HCT116 (cell line): ENCODE results near the gene BDKRB1. TPM values are rescaled to one million over a fixed set of nuclear protein-coding genes. Genes with fewer than 3 reads are reported as not detected.

Experiments
- ATAC-seq: fragments of 200-7000 bp; cut with Tn5 transposase; 2 replicates; pipeline ENCODE4 v1.9.1; 2020; ENCODE audit warnings: mild to moderate bottlenecking, moderate library complexity
- BruUV-seq: library from RNA; stranded (reverse); fragments of 400-500 nt; replicated peaks from 2 replicates; lab custom pipeline; 2021; lab: Mats Ljungman, UMichigan
- CTCF ChIA-PET: fragments of 300-600 bp; sonication (Branson Sonifier 250); formaldehyde crosslinking; loops from one replicate; lab custom pipeline; 2021; ENCODE audit warnings: antibody characterized with exemption; lab: Charles Lee
- POLR2A ChIA-PET: fragments of 300-600, 350-600 bp; sonication (Branson Sonifier 250); formaldehyde crosslinking; loops from one replicate; lab custom pipeline; 2021; ENCODE audit warnings: antibody characterized with exemption; lab: Charles Lee
- RAD21 ChIA-PET, 2 experiments: fragments of 300-600 bp; sonication (Branson Sonifier 250); formaldehyde crosslinking; loops; one replicate each; lab custom pipeline; 2023; ENCODE audit warnings: low total read pairs in 2 of 2; ENCODE audit not compliant: uncharacterized antibody in 2 of 2, unreplicated experiment in 2 of 2, low non-redundant PET in 1 of 2; lab: Charles Lee
- DNase-seq: peaks from one replicate; pipeline ENCODE4 v3.0.0-alpha.2; 2010; ENCODE audit warnings: low read depth, low spot score
- H2AFZ ChIP-seq: fragments of 200-600 bp; shearing (Covaris generic), sonication (generic); 2 replicates; pipeline ENCODE4 v1.6.1; 2017; ENCODE audit warnings: low read depth, mixed run types, mixed read lengths, antibody characterized with exemption, low read length; ENCODE audit not compliant: poor library complexity, severe bottlenecking
- H3K27ac ChIP-seq: 2 replicates; pipeline ENCODE4 v1.5.1; 2012; ENCODE audit warnings: low read depth, low read length
- H3K27me3 ChIP-seq: fragments of 200-600 bp; sonication (generic); 2 replicates; pipeline ENCODE4 v1.6.1; 2016; ENCODE audit warnings: mixed run types, low read length, mixed read lengths; ENCODE audit not compliant: insufficient read depth
- H3K36me3 ChIP-seq, 2 experiments: fragments of 200-500 bp in 1 of 2; fragments of 200-600 bp in 1 of 2; sonication (Bioruptor generic) in 1 of 2; sonication (generic) in 1 of 2; 2 replicates each; pipeline versions ENCODE4 v1.5.1 to v1.6.1; 2014 to 2016; ENCODE audit warnings: low read length in 2 of 2, inconsistent platforms in 1 of 2, mixed read lengths in 1 of 2, mixed run types in 1 of 2; ENCODE audit not compliant: insufficient read depth in 2 of 2, control insufficient read depth in 1 of 2
- H3K4me1 ChIP-seq, 2 experiments: fragments of 200-600 bp in 1 of 2; sonication (generic) in 1 of 2; 2 replicates each; pipeline versions ENCODE4 v1.5.1 to v1.6.1; 2012 to 2017; ENCODE audit warnings: low read length in 2 of 2, inconsistent platforms in 1 of 2, mild to moderate bottlenecking in 1 of 2, mixed read lengths in 1 of 2, mixed run types in 1 of 2, moderate library complexity in 1 of 2; ENCODE audit not compliant: insufficient read depth in 2 of 2, control insufficient read depth in 1 of 2
- H3K4me2 ChIP-seq: fragments of 200-600 bp; sonication (generic); 2 replicates; pipeline ENCODE4 v1.6.1; 2017; ENCODE audit warnings: mixed run types, low read length, mixed read lengths
- H3K4me3 ChIP-seq, 2 experiments: fragments of 200-600 bp in 1 of 2; sonication (generic) in 1 of 2; replicated peaks in 1 of 2; 2 replicates each; pipeline ENCODE4 v1.5.1; 2011 to 2016; ENCODE audit warnings: low read length in 2 of 2, control low read depth in 1 of 2, low read depth in 1 of 2, mild to moderate bottlenecking in 1 of 2, mixed read lengths in 1 of 2, mixed run types in 1 of 2
- H3K79me2 ChIP-seq: fragments of 200-600 bp; sonication (generic); 2 replicates; pipeline ENCODE4 v1.6.1; 2017; ENCODE audit warnings: mild to moderate bottlenecking, mixed run types, low read length, moderate library complexity, mixed read lengths; ENCODE audit not compliant: insufficient read depth
- H3K9ac ChIP-seq: fragments of 200-600 bp; sonication (generic); 2 replicates; pipeline ENCODE4 v1.6.1; 2016; ENCODE audit warnings: low read length, mixed read lengths
- H3K9me2 ChIP-seq: fragments of 200-600 bp; sonication (generic), shearing (Covaris generic); 2 replicates; pipeline ENCODE4 v1.6.1; 2017; ENCODE audit warnings: mixed run types, mild to moderate bottlenecking, moderate library complexity; ENCODE audit not compliant: insufficient read depth
- H3K9me3 ChIP-seq, 2 experiments: fragments of 200-500 bp in 1 of 2; fragments of 200-600 bp in 1 of 2; sonication (Bioruptor generic) in 1 of 2; sonication (generic) in 1 of 2; 2 replicates each; pipeline ENCODE4 v1.6.1; 2014 to 2017; ENCODE audit warnings: low read length in 2 of 2, mixed read lengths in 2 of 2, inconsistent platforms in 1 of 2, low read depth in 1 of 2, mild to moderate bottlenecking in 1 of 2, mixed run types in 1 of 2, moderate library complexity in 1 of 2; ENCODE audit not compliant: control insufficient read depth in 1 of 2, insufficient read depth in 1 of 2
- H4K20me1 ChIP-seq: fragments of 200-600 bp; sonication (generic), shearing (Covaris generic); 2 replicates; pipeline ENCODE4 v1.6.1; 2017; ENCODE audit warnings: mixed run types, mild to moderate bottlenecking, moderate library complexity; ENCODE audit not compliant: insufficient read depth
- CBX3 ChIP-seq: IDR thresholded peaks from 2 replicates; pipeline ENCODE4 v1.6.1; 2012; ENCODE audit warnings: low read depth
- CEBPB ChIP-seq: IDR thresholded peaks from 2 replicates; pipeline ENCODE4 v1.6.1; 2012; ENCODE audit warnings: low read depth
- EGR1 ChIP-seq: IDR thresholded peaks from 2 replicates; pipeline ENCODE4 v1.6.1; 2012; ENCODE audit warnings: low read depth
- EZH2 ChIP-seq: fragments of 200-600 bp; sonication (generic); IDR thresholded peaks from 2 replicates; pipeline ENCODE4 v1.6.1; 2017; ENCODE audit warnings: antibody characterized with exemption, mixed run types
- EZH2phosphoT487 ChIP-seq: fragments of 200-600 bp; IDR thresholded peaks from 2 replicates; pipeline ENCODE4 v1.6.1; 2018; ENCODE audit warnings: antibody characterized with exemption, borderline replicate concordance
- JUND ChIP-seq: IDR thresholded peaks from 2 replicates; pipeline ENCODE4 v1.6.1; 2012
- MAX ChIP-seq: IDR thresholded peaks from 2 replicates; pipeline ENCODE4 v1.6.1; 2012
- POLR2A ChIP-seq: IDR thresholded peaks from 2 replicates; pipeline ENCODE4 v1.7.0; 2011; ENCODE audit warnings: borderline replicate concordance; ENCODE audit not compliant: insufficient read depth, insufficient read length; ENCODE audit errors: extremely low read depth
- RAD21 ChIP-seq: IDR thresholded peaks from 2 replicates; pipeline ENCODE4 v1.6.1; 2012; ENCODE audit warnings: low read depth, mild to moderate bottlenecking
- SP1 ChIP-seq: IDR thresholded peaks from 2 replicates; pipeline ENCODE4 v1.6.1; 2012; ENCODE audit warnings: low read depth
- SRF ChIP-seq: IDR thresholded peaks from 2 replicates; pipeline ENCODE4 v1.6.1; 2012; ENCODE audit warnings: low read depth
- YY1 ChIP-seq: IDR thresholded peaks from 2 replicates; pipeline ENCODE4 v1.6.1; 2011; ENCODE audit warnings: low read length, low read depth, moderate library complexity, mild to moderate bottlenecking; ENCODE audit not compliant: insufficient replicate concordance; ENCODE audit errors: extremely low read depth
- ZFX ChIP-seq: fragments of 450-650 bp; IDR thresholded peaks from 2 replicates; pipeline ENCODE4 v1.6.1; 2017
- intact Hi-C: fragments of 100-400 bp; cut with micrococcal nuclease; formaldehyde crosslinking; loops from 2 replicates; pipeline ENCODE4 v1.10.0; 2022
- total RNA-seq: library from RNA; stranded (reverse); gene quantifications from one replicate; pipeline ENCODE4 v1.2.1, GENCODE V29; 2021; ENCODE audit not compliant: unreplicated experiment
- TF ChIP-seq, protein P1 (sequence below), 3 experiments: fragments of 200-600 bp in 1 of 3; sonication (generic) in 1 of 3; IDR thresholded peaks in 2 of 3; conservative IDR thresholded peaks in 1 of 3; 2 replicates each; pipeline ENCODE4 v1.5.1; 2012 to 2017; ENCODE audit warnings: low read depth in 2 of 3, low read length in 2 of 3, antibody characterized with exemption in 1 of 3, borderline replicate concordance in 1 of 3, control low read depth in 1 of 3, mild to moderate bottlenecking in 1 of 3, mixed read lengths in 1 of 3, mixed run types in 1 of 3, moderate library complexity in 1 of 3; ENCODE audit not compliant: insufficient read depth in 1 of 3
- TF ChIP-seq, protein P2 (sequence below): IDR thresholded peaks from 2 replicates; pipeline ENCODE4 v1.6.1; 2011; ENCODE audit warnings: mild to moderate bottlenecking, low read length, moderate library complexity; ENCODE audit not compliant: insufficient replicate concordance; ENCODE audit errors: extremely low read depth
- TF ChIP-seq, protein P3 (sequence below): IDR thresholded peaks from 2 replicates; pipeline ENCODE4 v1.6.1; 2012; ENCODE audit warnings: low read depth
- TF ChIP-seq, protein P4 (sequence below): IDR thresholded peaks from 2 replicates; pipeline ENCODE4 v1.6.1; 2012

Gene BDKRB1
- total RNA-seq, 1 experiment from 2014 or later: not detected

GRCh38 chr14:96232506-96232905 lies 23.5 kb upstream of the BDKRB1 start:
- no peak for DNase-seq
- intact Hi-C loops: no loop called here
- Histone ChIP-seq H3K9me2 (no peaks in the 10 kb centered on the region), H3K36me3 (no peaks in the 10 kb centered on the region)
- TF ChIP-seq ZFX (no peak), EZH2phosphoT487 (no peak), YY1 (no peak), EGR1 (no peak), MAX (no peak), EZH2 (no peak), RAD21 (no peak), SP1 (no peak), JUND (no peak), SRF (no peak), POLR2A (no peak), CEBPB (no peak), CBX3 (no peak)
- TF ChIP-seq, protein P1, sequence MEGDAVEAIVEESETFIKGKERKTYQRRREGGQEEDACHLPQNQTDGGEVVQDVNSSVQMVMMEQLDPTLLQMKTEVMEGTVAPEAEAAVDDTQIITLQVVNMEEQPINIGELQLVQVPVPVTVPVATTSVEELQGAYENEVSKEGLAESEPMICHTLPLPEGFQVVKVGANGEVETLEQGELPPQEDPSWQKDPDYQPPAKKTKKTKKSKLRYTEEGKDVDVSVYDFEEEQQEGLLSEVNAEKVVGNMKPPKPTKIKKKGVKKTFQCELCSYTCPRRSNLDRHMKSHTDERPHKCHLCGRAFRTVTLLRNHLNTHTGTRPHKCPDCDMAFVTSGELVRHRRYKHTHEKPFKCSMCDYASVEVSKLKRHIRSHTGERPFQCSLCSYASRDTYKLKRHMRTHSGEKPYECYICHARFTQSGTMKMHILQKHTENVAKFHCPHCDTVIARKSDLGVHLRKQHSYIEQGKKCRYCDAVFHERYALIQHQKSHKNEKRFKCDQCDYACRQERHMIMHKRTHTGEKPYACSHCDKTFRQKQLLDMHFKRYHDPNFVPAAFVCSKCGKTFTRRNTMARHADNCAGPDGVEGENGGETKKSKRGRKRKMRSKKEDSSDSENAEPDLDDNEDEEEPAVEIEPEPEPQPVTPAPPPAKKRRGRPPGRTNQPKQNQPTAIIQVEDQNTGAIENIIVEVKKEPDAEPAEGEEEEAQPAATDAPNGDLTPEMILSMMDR (IDR thresholded peaks at IDR 0.05 in 2 of 3, conservative IDR thresholded peaks at IDR 0.05 in 1 of 3; ENCODE audit: borderline replicate concordance in 1 of 3, insufficient read depth in 1 of 3, low read depth in 2 of 3, low read length in 2 of 3): no peak
- TF ChIP-seq, protein P2, sequence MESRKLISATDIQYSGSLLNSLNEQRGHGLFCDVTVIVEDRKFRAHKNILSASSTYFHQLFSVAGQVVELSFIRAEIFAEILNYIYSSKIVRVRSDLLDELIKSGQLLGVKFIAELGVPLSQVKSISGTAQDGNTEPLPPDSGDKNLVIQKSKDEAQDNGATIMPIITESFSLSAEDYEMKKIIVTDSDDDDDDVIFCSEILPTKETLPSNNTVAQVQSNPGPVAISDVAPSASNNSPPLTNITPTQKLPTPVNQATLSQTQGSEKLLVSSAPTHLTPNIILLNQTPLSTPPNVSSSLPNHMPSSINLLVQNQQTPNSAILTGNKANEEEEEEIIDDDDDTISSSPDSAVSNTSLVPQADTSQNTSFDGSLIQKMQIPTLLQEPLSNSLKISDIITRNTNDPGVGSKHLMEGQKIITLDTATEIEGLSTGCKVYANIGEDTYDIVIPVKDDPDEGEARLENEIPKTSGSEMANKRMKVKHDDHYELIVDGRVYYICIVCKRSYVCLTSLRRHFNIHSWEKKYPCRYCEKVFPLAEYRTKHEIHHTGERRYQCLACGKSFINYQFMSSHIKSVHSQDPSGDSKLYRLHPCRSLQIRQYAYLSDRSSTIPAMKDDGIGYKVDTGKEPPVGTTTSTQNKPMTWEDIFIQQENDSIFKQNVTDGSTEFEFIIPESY: no peak
- TF ChIP-seq, protein P3, sequence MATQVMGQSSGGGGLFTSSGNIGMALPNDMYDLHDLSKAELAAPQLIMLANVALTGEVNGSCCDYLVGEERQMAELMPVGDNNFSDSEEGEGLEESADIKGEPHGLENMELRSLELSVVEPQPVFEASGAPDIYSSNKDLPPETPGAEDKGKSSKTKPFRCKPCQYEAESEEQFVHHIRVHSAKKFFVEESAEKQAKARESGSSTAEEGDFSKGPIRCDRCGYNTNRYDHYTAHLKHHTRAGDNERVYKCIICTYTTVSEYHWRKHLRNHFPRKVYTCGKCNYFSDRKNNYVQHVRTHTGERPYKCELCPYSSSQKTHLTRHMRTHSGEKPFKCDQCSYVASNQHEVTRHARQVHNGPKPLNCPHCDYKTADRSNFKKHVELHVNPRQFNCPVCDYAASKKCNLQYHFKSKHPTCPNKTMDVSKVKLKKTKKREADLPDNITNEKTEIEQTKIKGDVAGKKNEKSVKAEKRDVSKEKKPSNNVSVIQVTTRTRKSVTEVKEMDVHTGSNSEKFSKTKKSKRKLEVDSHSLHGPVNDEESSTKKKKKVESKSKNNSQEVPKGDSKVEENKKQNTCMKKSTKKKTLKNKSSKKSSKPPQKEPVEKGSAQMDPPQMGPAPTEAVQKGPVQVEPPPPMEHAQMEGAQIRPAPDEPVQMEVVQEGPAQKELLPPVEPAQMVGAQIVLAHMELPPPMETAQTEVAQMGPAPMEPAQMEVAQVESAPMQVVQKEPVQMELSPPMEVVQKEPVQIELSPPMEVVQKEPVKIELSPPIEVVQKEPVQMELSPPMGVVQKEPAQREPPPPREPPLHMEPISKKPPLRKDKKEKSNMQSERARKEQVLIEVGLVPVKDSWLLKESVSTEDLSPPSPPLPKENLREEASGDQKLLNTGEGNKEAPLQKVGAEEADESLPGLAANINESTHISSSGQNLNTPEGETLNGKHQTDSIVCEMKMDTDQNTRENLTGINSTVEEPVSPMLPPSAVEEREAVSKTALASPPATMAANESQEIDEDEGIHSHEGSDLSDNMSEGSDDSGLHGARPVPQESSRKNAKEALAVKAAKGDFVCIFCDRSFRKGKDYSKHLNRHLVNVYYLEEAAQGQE: no peak
- TF ChIP-seq, protein P4, sequence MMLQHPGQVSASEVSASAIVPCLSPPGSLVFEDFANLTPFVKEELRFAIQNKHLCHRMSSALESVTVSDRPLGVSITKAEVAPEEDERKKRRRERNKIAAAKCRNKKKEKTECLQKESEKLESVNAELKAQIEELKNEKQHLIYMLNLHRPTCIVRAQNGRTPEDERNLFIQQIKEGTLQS: no peak
- TF ChIP-seq, all 23 proteins: peak for 0
- no peak overlapping the region for H2AFZ ChIP-seq
- H3K27me3 ChIP-seq: no peaks in the 10 kb centered on the region; the same call in 1 of the 2 replicates
- H3K79me2 ChIP-seq: no peaks in the 10 kb centered on the region
- ChIA-PET RAD21 (no interaction called here), POLR2A (no interaction called here), CTCF (no interaction called here)
- H3K4me3 ChIP-seq: no peak overlapping the region
- ATAC-seq: no peak
- no peaks in the 10 kb centered on the region for H3K4me1 ChIP-seq
- no peak overlapping the region for H3K9ac ChIP-seq
- no peaks in the 10 kb centered on the region for H4K20me1 ChIP-seq
- no peak overlapping the region for H3K4me2 ChIP-seq
- no peak overlapping the region for H3K27ac ChIP-seq
- H3K9me3 ChIP-seq: no peaks in the 10 kb centered on the region
- no TSS peak for BruUV-seq
